Measurements from ENCODE around the gene MPI. TPM values are rescaled to one million over a fixed set of nuclear protein-coding genes. Genes with fewer than 3 reads are reported as not detected.

Gene MPI
- polyA plus RNA-seq, 1 of the 3 experiments (the other 2 are of a cell fraction), result 58.2 TPM

GRCh38 chr15:74845581-74845980, 44.3 kb upstream of the MPI start:
- DNase-seq, result no peak
- no peaks in the 10 kb centered on the region for H3K9me2 ChIP-seq
- H3K9me3 ChIP-seq, result no peaks in the 10 kb centered on the region
- H3K27ac ChIP-seq (ENCODE audit: low read depth in 2 of 2, low read length in 1 of 2), result no peak overlapping the region
- no peaks in the 10 kb centered on the region for H3K27me3 ChIP-seq (ENCODE audit: insufficient read depth)
- H3K4me1 ChIP-seq (ENCODE audit: control insufficient read depth in 1 of 2, insufficient read depth in 2 of 2, low read depth in 1 of 2, low read length in 1 of 2), result peaks cover 0 to 23% of the 10 kb centered on the region in 2 experiments; a peak in 2 of 4 replicates
- H3F3A ChIP-seq (replicated peaks; ENCODE audit: insufficient read depth), result no peaks in the 10 kb centered on the region
- H3K79me2 ChIP-seq (ENCODE audit: insufficient read depth), result no peaks in the 10 kb centered on the region
- WGBS (ENCODE audit: low lambda C conversion rate), result 96% methylated on average over 3 of the region's 4 CpGs
- H4K20me1 ChIP-seq (ENCODE audit: insufficient read depth), result no peaks in the 10 kb centered on the region
- TF ChIP-seq EP300 (IDR thresholded peaks at IDR 0.05; ENCODE audit: borderline replicate concordance in 1 of 2, low read depth in 1 of 2, low read length in 1 of 2) (no peak), POLR2AphosphoS5 (IDR thresholded peaks at IDR 0.05; ENCODE audit: low read depth, low read length) (no peak), REST (IDR thresholded peaks at IDR 0.05; ENCODE audit: low read depth, low read length) (no peak)
- H3K36me3 ChIP-seq (replicated peaks in 1 of 2; ENCODE audit: control insufficient read depth in 1 of 2, insufficient read depth in 2 of 2, low read length in 1 of 2), result peaks cover 0 to 45% of the 10 kb centered on the region in 2 experiments
- no peak overlapping the region for H3K4me2 ChIP-seq
- CTCF ChIA-PET, result interaction anchor here (1.2 to 10.8 kb wide), 3 partner anchors 75 to 213 kb away, joined by 3 to 95 read pairs (median 5); no protein-coding TSS in a partner anchor
- H3K4me3 ChIP-seq (ENCODE audit: low read depth in 2 of 2, low read length in 1 of 2), result no peak overlapping the region
- H2AFZ ChIP-seq (ENCODE audit: low read depth), result no peak overlapping the region
- POLR2A ChIA-PET, result no interaction called here
- H3K9ac ChIP-seq, result no peak overlapping the region

GRCh38 chr15:74847432-74847831, 42.4 kb upstream of the MPI start:
- WGBS (ENCODE audit: low lambda C conversion rate), result 86% methylated on average over 3 of the region's 3 CpGs
- Histone ChIP-seq H3K9me3 (no peaks in the 10 kb centered on the region), H2AFZ (ENCODE audit: low read depth) (no peak overlapping the region), H3K27ac (ENCODE audit: low read depth in 2 of 2, low read length in 1 of 2) (no peak overlapping the region), H3F3A (replicated peaks; ENCODE audit: insufficient read depth) (no peaks in the 10 kb centered on the region), H3K4me2 (no peak overlapping the region), H3K9me2 (no peaks in the 10 kb centered on the region), H3K4me1 (ENCODE audit: control insufficient read depth in 1 of 2, insufficient read depth in 2 of 2, low read depth in 1 of 2, low read length in 1 of 2) (peaks cover 0 to 14% of the 10 kb centered on the region in 2 experiments; a peak in 1 of 4 replicates), H3K9ac (no peak overlapping the region), H4K20me1 (ENCODE audit: insufficient read depth) (no peaks in the 10 kb centered on the region), H3K27me3 (ENCODE audit: insufficient read depth) (no peaks in the 10 kb centered on the region), H3K79me2 (ENCODE audit: insufficient read depth) (no peaks in the 10 kb centered on the region), H3K36me3 (replicated peaks in 1 of 2; ENCODE audit: control insufficient read depth in 1 of 2, insufficient read depth in 2 of 2, low read length in 1 of 2) (peaks cover 0 to 54% of the 10 kb centered on the region in 2 experiments), H3K4me3 (ENCODE audit: low read depth in 2 of 2, low read length in 1 of 2) (no peak overlapping the region)
- ChIA-PET POLR2A (no interaction called here), CTCF (interaction anchor here (3.7 kb wide), 1 partner anchor 78 kb away, joined by 17 read pairs; no protein-coding TSS in a partner anchor)
- DNase-seq, result no peak
- TF ChIP-seq EZH2phosphoT487 (IDR thresholded peaks at IDR 0.05; ENCODE audit: borderline replicate concordance, low read depth) (no peak), RAD21 (IDR thresholded peaks at IDR 0.05; ENCODE audit: low read length) (no peak), NFIC (IDR thresholded peaks at IDR 0.05; ENCODE audit: borderline replicate concordance) (no peak), MEF2A (IDR thresholded peaks at IDR 0.05; ENCODE audit: borderline replicate concordance, low read depth) (no peak), RCOR1 (IDR thresholded peaks at IDR 0.05; ENCODE audit: low read length) (no peak), FOXM1 (IDR thresholded peaks at IDR 0.05; ENCODE audit: low read depth) (no peak), SMC3 (IDR thresholded peaks at IDR 0.05; ENCODE audit: low read depth, low read length) (no peak), RXRA (IDR thresholded peaks at IDR 0.05; ENCODE audit: borderline replicate concordance, low read depth) (no peak), FOXJ3 (CRISPR knock-in tag; IDR thresholded peaks at IDR 0.05) (no peak), USF1 (IDR thresholded peaks at IDR 0.05; ENCODE audit: borderline replicate concordance, low read depth) (no peak), ZBTB33 (IDR thresholded peaks at IDR 0.05; ENCODE audit: borderline replicate concordance, low read depth) (no peak), MAX (IDR thresholded peaks at IDR 0.05; ENCODE audit: low read depth) (no peak), RFX5 (IDR thresholded peaks at IDR 0.05; ENCODE audit: low read length) (no peak), TAF1 (IDR thresholded peaks at IDR 0.05; ENCODE audit: borderline replicate concordance, low read depth, low read length) (no peak), POLR2AphosphoS5 (IDR thresholded peaks at IDR 0.05; ENCODE audit: low read depth, low read length) (no peak), REST (IDR thresholded peaks at IDR 0.05; ENCODE audit: low read depth, low read length) (no peak)

Data from SK-N-SH (cell line).